IPS-18c (cell line): ENCODE data around the gene SCYL1.

Experiments used
- H3K4me3 ChIP-seq: 2 replicates; pipeline ENCODE4 v1.7.0; 2013; ENCODE audit warnings: low read depth, mild to moderate bottlenecking, low read length, moderate library complexity; ENCODE audit not compliant: insufficient read depth
- H3K9me3 ChIP-seq: one replicate; pipeline ENCODE4 v1.6.1; 2013; ENCODE audit warnings: mild to moderate bottlenecking, low read length, moderate library complexity; ENCODE audit not compliant: control insufficient read depth, insufficient read depth

Gene SCYL1

GRCh38 chr11:65540290-65541092, 15.6 kb downstream of the SCYL1 start:
- H3K4me3 ChIP-seq, result peak overlapping the region; percentile 63

DNA sequence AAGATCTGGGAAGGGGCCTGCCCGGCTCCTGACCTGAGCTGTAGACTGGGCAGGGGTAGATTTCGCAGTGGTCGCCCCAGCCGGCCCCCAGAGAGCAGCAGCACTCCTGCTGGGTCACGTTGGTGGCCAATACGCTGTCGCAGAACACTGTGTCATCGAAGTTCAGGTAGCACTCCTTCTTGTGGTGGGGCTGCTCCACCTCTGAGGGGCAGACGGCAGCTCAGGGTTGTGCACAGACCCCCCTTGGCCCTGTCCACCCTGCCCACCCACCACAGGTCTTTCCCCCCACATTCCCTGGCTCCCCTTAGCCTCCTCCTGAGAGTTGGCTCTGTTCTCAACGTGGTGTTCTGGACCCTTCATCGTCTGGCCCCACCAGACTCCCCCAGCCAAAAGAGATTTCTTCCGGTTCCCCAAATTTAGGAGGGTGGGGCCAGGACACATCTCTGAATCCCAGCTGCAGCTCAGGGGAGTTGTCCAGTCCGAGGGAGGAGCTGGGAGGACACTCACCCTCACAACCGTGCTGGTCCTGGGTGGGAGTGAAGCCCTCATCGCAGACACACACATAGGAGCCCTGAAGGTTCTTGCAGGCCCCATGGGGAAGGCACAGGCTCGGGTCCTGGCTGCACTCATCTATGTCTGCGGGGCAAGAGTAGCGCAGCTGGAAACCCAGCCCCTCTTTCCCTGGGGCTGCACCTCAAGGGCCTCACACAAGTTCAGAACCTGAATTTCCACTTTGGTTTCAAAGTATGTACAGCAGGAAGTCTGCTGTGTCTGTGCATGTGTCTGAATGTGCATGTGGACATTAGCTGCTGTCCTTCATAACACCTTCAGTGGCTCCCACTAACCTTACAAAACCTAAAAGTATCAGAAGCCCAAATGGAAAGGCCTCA, 16.5 kb downstream of the SCYL1 start:
- H3K9me3 ChIP-seq, result peaks cover 2% of the 10 kb centered on the region
- H3K4me3 ChIP-seq, result peak overlapping the region; percentile 63

More at GRCh38 chr11:65540290-65541092, 15.6 kb downstream of the SCYL1 start:
- H3K9me3 ChIP-seq, result peaks cover 2% of the 10 kb centered on the region

- H3K9me3 ChIP-seq, result peaks cover 2% of the 10 kb centered on the region
- H3K4me3 ChIP-seq, result no peak overlapping the region
Measured at GRCh38 chr11:65542738-65543390, 18.0 kb downstream of the SCYL1 start.

DNA sequence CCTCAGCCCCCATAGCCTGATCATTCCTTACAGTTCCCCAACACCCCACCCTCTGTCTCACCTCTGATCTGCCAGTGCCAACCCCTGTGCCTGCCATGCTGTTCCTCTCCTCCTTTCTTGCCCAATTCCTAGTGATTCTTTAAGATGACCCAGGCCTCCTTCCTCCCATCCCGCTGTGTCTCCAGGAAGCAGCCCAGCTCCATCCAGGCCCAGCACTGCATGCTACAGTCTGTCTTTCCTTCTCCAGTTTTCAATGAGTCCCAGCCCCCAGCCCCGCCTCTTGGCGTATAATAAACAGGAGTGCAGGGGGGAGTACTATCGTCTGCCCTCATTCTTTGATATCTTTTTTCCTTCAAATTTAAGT, 21.0 kb downstream of the SCYL1 start:
- Histone ChIP-seq H3K4me3 (peak overlapping the region; percentile 47; the same call in 1 of the 2 replicates), H3K9me3 (peaks cover 3% of the 10 kb centered on the region)

- Histone ChIP-seq H3K9me3 (peaks cover 3% of the 10 kb centered on the region), H3K4me3 (peak overlapping the region; percentile 47)
Measured at GRCh38 chr11:65546217-65546958, 21.5 kb downstream of the SCYL1 start.

DNA sequence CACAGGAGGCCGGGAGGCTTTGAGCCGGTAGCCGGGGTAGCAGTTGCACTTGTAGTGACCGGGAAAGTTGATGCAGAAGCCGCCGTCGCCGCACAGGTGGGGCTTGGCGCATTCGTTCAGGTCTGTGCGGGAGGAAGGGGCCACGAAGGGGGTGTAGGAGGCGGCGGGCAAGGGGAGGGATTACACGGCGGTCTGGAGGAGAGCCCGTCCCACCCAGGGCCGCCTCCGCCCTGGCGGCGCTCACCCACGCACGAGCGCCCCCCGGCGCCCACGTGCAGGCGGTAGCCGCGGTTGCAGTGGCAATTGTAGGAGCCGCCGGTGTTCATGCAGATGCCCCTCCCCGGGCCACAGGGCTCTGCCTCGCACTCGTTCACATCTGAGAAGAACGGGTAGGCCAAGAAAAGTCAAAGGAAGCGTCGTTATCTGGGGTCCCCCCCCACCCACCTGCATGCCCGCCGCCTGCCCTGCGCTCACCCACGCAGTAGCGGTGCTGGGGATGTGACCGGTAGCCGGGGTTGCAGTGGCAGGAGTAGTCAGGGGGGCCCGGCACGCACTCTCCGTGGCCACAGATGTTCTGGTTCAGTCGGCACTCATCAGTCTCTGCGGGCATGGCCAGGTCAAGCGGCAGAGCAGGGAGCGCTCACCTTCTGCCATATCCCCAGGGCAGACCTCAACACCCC, 22.7 kb downstream of the SCYL1 start:
- Histone ChIP-seq H3K4me3 (no peak overlapping the region; the same call in 1 of the 2 replicates), H3K9me3 (peaks cover 3% of the 10 kb centered on the region)

- Histone ChIP-seq H3K4me3 (no peak overlapping the region), H3K9me3 (peaks cover 4% of the 10 kb centered on the region)
Measured at GRCh38 chr11:65548395-65548794, 23.5 kb downstream of the SCYL1 start.

GRCh38 chr11:65549096-65549495, 24.2 kb downstream of the SCYL1 start:
- Histone ChIP-seq H3K9me3 (peaks cover 5% of the 10 kb centered on the region), H3K4me3 (no peak overlapping the region)

DNA sequence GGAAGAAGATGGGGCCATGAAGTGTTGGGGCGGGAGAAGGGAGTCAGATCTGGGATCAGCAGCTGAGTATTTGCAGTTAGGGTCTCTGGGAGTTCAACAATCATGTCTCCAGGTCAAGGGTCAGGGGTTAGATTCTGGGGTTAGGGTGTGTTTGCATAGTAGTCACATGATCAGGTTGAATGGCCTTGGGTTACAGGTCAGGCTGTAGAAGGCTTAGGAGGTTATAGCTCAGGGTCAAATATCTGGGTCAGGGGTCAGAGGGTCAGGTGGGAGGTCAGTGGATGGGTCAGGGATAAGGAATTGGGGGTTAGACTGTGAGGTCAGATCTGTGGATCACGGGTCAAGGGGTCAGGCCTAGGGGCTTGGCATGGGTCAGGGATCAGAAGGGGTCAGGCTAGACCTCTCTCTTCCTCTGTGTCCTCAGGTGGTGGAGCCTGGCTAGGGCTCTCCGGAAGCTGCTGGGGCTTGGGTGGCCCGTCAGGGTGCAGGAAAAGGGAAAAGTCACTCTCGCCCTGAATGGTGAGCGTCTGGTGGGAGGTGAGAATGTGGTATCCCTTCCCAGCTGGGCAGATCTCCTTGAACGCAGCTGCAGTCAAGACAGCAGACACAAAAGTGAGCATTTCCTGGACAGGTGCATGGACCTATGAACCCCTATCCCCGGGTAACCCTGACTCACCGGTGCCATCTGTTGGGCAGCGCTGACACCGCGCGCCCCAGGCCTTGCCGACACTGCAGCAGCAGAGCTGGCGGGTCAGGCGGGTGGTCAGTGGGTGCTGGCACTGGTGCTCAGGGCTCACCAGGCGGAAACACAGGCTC, 26.9 kb downstream of the SCYL1 start:
- H3K4me3 ChIP-seq, result no peak overlapping the region
- peaks cover 5% of the 10 kb centered on the region for H3K9me3 ChIP-seq

DNA sequence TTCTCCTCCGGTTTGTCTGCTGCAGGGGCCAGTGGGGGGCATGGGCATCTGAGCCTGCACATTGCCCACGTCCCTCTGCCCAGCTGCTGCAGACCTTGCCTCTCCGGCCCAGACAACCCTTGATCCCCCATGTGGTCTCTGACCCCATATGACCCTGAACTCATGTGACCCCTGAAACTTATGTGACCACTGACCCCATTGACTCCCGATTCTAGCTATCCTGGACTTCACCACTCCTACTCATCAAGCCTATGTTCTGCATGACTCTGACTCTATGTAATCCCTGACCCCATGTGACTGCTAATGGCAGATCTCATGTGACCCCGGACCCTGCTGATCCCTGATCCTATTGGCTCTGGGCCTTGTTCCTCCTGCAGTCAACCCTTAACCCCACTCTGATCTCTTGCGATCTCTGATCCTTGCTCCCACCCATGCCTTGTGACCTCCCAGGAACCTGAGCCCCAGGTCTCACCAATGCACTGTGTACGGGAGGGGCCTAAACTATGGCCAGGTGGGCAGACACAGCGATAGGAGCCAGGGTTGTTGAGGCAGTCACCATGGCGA, 27.6 kb downstream of the SCYL1 start:
- Histone ChIP-seq H3K4me3 (no peak overlapping the region), H3K9me3 (peaks cover 5% of the 10 kb centered on the region)

DNA sequence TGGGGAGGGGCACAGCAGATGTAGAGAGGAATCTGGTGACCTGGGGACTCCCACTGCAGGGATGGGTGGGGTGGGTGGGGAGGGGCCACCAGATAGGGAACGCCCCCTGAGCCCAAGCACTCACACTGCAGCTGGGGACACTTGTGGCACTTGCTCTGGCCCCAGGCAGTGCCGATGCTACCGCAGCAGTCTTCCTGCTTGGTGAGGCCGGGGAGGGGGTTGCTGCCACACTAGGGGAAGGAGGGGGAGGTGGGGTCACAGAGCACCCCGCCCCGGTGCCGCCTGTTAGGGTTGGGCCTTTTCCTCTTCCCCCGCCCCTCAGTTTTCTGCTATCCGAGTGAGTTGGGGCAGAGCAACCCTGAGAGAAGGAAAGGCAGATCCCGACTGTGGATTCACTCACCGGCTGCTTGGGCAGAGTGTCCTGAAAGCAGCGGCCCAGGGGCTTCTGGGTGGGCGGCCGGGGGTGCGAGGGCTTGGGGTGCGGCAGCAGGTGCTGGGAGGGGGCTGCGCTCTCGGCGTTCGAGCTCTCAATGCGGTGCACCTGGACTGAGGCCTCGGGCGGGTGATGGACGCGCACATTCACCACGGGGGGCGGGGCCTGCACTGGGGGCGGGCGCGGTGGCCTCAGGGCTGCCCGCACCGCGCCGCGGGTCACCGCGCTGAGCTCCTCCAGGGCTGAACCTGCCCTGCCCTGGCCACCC, 28.6 kb downstream of the SCYL1 start:
- H3K9me3 ChIP-seq, result peaks cover 5% of the 10 kb centered on the region
- H3K4me3 ChIP-seq, result peak overlapping the region; percentile 43

DNA sequence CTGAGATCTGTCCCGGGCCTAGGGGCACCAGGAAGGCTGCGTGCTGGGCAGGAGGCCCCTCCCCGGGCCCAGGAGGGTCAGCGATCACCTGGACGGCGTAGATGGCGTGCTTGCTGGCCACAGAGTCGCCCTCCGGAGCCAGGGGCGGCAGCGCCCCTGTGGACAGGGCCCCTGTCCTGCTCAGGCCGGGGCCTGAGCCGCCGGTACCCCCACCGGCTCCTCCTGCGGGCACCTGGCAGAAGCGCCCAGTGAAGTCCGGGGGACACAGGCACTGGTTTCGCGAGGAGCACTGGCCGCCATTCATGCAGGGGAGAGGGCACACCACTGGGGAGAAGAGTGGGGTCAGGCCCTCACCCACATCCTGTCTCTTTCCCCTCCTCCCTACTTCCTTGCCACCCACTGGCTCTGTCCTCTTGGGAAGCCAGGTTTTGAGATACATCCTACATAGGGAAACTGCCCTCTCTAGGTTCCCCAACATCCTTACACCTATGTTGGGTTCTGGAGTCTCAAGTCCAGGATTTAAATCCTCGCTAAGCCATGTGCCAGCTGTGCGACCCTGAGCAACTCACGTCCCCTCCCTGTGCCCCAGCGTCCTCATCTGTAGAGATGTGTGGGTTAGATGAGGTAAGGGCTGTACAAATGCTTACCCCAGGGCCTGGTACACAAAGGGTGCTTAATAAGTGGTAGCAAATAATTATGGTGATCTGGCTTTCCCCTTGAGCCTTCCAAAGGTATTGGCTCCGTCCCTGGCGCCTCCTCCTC, 29.4 kb downstream of the SCYL1 start:
- Histone ChIP-seq H3K4me3 (peak overlapping the region; percentile 43), H3K9me3 (peaks cover 2% of the 10 kb centered on the region)

DNA sequence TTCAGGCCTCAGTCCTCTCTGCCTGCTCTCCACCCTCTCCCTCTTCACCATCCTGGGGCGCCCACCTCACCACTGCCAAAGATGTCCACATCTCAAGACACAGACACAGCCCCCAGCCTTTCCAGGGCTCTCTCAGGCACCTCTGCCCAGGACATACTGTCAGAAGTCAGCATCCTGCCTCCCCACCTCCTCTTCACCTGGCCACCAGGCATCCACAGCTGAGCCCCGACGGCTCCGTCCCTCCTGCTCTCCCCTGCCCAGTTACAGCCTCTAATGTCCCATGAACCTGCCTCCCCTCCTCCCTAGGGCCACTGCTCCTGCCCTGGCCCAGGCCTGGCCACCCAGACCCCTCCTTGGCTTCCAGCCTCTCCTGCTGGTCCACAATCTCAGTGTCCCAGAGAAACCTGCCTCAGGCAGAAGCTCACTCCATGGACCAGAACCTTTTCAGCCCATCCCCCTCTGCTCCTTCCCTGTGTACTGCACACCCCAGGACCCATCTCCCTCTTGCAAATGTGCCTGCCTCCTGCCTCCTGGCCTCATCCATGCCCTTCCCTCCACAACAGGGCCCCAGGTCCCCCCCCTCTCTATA, 30.1 kb downstream of the SCYL1 start:
- Histone ChIP-seq H3K4me3 (no peak overlapping the region), H3K9me3 (peaks cover 2% of the 10 kb centered on the region)

DNA sequence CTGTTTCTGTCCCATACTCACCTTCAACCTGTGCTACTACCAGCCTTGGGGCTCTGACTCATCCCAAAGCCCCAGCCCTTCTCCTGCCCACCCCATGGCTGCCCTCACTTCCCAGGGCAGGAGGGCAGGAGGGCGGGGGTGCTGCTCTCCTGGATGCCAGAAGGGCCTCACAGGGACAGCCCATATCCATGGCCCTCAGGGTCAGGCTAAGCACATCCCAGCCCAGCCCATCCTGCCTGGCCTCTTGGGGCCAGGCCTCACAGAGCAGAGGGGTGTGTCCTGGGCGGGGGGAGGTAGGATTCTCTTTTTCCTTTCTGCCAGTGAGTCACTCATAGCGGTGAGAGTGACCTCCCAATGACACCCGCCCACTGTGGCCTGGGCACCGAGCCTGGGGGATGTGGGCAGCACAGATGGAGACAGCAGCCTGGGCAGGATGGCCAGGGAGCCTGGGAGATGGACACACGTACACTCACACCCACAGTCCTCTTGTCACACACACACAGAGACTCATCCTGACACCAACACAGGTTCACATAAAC, 30.9 kb downstream of the SCYL1 start:
- peaks cover 2% of the 10 kb centered on the region for H3K9me3 ChIP-seq
- no peak overlapping the region for H3K4me3 ChIP-seq
